Measurements from ENCODE around the gene TK2. TPM values are rescaled to one million over a fixed set of nuclear protein-coding genes. Genes with fewer than 3 reads are reported as not detected.

The TK2 gene
- polyA plus RNA-seq, 1 experiment = 42.7 TPM

GRCh38 chr16:66509576-66509975 is 40.3 kb downstream of the TK2 start:
- no peak for TF ChIP-seq CTCF (IDR thresholded peaks at IDR 0.05; ENCODE audit: insufficient read depth, low read depth, low read length)
- Histone ChIP-seq H3K4me3 (ENCODE audit: low read depth, low read length) (no peak overlapping the region), H3K36me3 (ENCODE audit: control insufficient read depth, insufficient read depth, low read length) (no peaks in the 10 kb centered on the region), H3K27me3 (ENCODE audit: control insufficient read depth, insufficient read depth, low read length) (no peaks in the 10 kb centered on the region)
- POLR2A ChIA-PET = no interaction called here
- DNase-seq (ENCODE audit: low read depth) = no peak
- CTCF ChIA-PET = interaction anchor here (0.6 to 3.1 kb wide), 3 partner anchors 61 to 103 kb away, joined by 3 to 16 read pairs (median 4); no protein-coding TSS in a partner anchor

DNA sequence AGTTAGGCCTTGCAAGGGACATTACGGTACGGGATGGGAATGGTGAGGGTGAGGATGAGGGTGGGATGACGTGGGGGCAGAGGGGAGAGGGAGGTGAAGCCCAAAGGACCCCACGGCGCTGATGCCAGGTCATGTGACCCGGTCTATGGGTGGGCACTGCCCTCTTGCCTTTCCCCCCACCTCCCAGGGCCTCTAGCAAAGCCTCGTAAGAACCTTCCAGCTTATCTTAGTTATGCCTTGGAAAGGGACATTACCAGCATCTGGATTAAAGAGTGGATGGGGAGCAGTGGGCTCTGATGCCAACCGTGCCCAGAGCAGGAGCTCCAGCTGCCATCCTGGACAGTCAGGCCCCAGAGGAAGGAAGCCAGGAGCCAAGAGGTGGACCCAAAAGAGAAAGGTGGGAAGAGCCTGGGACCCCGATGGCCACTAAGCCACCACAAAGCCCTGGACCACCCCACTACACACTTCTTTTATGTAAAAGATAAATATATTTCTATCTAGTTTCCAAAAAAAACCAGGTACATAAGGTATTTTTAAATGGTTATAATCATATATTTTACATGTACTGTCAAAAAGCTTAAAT is 40.9 kb downstream of the TK2 start:
- no peak for TF ChIP-seq CTCF (IDR thresholded peaks at IDR 0.05; ENCODE audit: insufficient read depth, low read depth, low read length)
- no peak for DNase-seq (ENCODE audit: low read depth)
- Histone ChIP-seq H3K36me3 (ENCODE audit: control insufficient read depth, insufficient read depth, low read length) (no peaks in the 10 kb centered on the region), H3K4me3 (ENCODE audit: low read depth, low read length) (no peak overlapping the region), H3K27me3 (ENCODE audit: control insufficient read depth, insufficient read depth, low read length) (no peaks in the 10 kb centered on the region)
- ChIA-PET POLR2A (no interaction called here), CTCF (interaction anchor here (0.6 to 1.0 kb wide), 2 partner anchors 60 to 102 kb away, joined by 3 to 4 read pairs; no protein-coding TSS in a partner anchor)

DNA sequence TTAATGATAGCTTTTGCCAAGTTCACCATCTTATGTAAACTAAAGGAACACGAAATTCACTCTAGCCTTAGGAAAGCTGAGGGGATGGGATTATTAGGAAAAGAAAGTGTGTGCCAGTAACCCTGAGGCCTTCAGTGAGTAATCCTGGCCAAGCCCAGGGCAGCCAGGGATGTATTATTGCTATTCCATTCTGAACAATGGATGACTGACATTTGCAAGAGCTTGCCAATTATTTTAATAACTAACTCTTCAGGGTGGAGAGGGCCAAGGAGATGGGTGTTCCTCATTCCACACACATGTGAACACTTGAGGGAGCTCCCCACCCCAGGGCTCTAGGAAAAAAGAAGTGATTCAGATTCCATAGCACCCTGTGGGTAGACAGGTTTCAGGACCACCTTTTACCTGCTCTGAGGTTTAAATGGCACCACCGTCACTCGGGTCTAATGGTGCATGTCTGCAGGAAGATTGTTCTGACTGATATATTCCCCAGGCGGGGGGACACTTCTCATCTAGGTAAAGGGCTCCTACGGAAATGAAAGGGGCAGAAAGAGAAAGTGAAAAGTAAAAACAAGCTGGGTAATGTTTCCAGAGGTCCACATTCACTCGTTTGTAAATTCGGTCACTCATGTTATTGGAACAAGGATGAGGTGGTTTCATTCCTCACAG is 41.5 kb downstream of the TK2 start:
- TF ChIP-seq CTCF (IDR thresholded peaks at IDR 0.05; ENCODE audit: insufficient read depth, low read depth, low read length) = no peak
- ChIA-PET POLR2A (no interaction called here), CTCF (interaction anchor here (0.8 to 1.0 kb wide), 2 partner anchors 93 to 101 kb away, joined by 3 to 4 read pairs; no protein-coding TSS in a partner anchor)
- no peaks in the 10 kb centered on the region for H3K27me3 ChIP-seq (ENCODE audit: control insufficient read depth, insufficient read depth, low read length)
- no peaks in the 10 kb centered on the region for H3K36me3 ChIP-seq (ENCODE audit: control insufficient read depth, insufficient read depth, low read length)
- H3K4me3 ChIP-seq (ENCODE audit: low read depth, low read length) = no peak overlapping the region
- no peak for DNase-seq (ENCODE audit: low read depth)

DNA sequence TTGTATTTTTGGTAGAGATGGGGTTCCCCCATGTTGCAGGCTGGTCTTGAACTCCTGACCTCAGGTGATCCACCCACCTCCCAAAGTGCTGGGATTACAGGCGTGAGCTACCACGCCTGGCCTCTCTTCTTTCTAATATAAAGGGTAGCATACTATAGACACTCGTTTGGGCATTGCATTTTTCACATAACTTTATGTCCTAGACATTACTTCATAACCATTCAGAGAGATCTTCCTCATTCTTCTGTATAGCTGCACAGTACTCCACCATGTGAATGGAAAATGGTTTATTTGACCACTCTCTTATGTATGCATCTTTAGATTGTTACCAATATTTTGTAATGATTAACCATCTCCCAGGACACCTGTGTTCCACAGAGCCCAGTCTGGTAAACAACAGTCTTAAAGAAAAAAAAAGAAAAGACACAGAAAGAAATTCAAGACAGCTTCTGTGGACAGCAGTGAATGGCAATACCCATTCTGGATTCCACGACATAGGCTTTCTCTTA is 42.1 kb downstream of the TK2 start:
- Histone ChIP-seq H3K27me3 (ENCODE audit: control insufficient read depth, insufficient read depth, low read length) (no peaks in the 10 kb centered on the region), H3K4me3 (ENCODE audit: low read depth, low read length) (no peak overlapping the region), H3K36me3 (ENCODE audit: control insufficient read depth, insufficient read depth, low read length) (no peaks in the 10 kb centered on the region)
- TF ChIP-seq CTCF (IDR thresholded peaks at IDR 0.05; ENCODE audit: insufficient read depth, low read depth, low read length) = no peak
- no peak for DNase-seq (ENCODE audit: low read depth)
- POLR2A ChIA-PET = no interaction called here
- CTCF ChIA-PET = interaction anchor here (0.8 kb wide), 1 partner anchor 94 kb away, joined by 3 read pairs; no protein-coding TSS in a partner anchor

- H3K4me3 ChIP-seq (ENCODE audit: low read depth, low read length) = no peak overlapping the region
- TF ChIP-seq CTCF (IDR thresholded peaks at IDR 0.05; ENCODE audit: insufficient read depth, low read depth, low read length) = no peak
- POLR2A ChIA-PET = no interaction called here
Measured at GRCh38 chr16:66503612-66504011, 46.3 kb downstream of the TK2 start.

More at GRCh38 chr16:66503612-66504011, 46.3 kb downstream of the TK2 start:
- no peak for DNase-seq (ENCODE audit: low read depth)
- no peaks in the 10 kb centered on the region for H3K27me3 ChIP-seq (ENCODE audit: control insufficient read depth, insufficient read depth, low read length)
- H3K36me3 ChIP-seq (ENCODE audit: control insufficient read depth, insufficient read depth, low read length) = no peaks in the 10 kb centered on the region
- CTCF ChIA-PET = no interaction called here
